HepG2 (cell line): ENCODE results near the gene TRIM8.

ENCODE experiments used
- PHF20 ChIP-seq: sonication (generic); formaldehyde crosslinking; IDR thresholded peaks from 2 replicates; pipeline ENCODE4 v1.5.0; 2020; ENCODE audit warnings: mild to moderate bottlenecking, missing genetic modification reagents
- SMAD3 ChIP-seq: sonication (generic); formaldehyde crosslinking; IDR thresholded peaks from 2 replicates; pipeline ENCODE4 v1.4.0; 2020; ENCODE audit warnings: missing genetic modification reagents
- SMC3 ChIP-seq: IDR thresholded peaks from 2 replicates; pipeline ENCODE4 v1.6.1; 2011; ENCODE audit warnings: low read length, improper control_type of control experiment
- SP2 ChIP-seq: sonication (generic); formaldehyde crosslinking; IDR thresholded peaks from 2 replicates; pipeline ENCODE4 v1.5.1; 2020; ENCODE audit warnings: mild to moderate bottlenecking, missing genetic modification reagents
- TBX2 ChIP-seq: sonication (generic); formaldehyde crosslinking; IDR thresholded peaks from 2 replicates; pipeline ENCODE4 v1.5.0; 2020; ENCODE audit warnings: missing genetic modification reagents, mild to moderate bottlenecking, borderline replicate concordance
- TGIF2 ChIP-seq: IDR thresholded peaks from 2 replicates; pipeline ENCODE4 v1.6.1; 2016; ENCODE audit warnings: control low read depth, missing compliant biosample characterization
- ZSCAN21 ChIP-seq: sonication (generic); formaldehyde crosslinking; IDR thresholded peaks from 2 replicates; pipeline ENCODE4 v1.8.0; 2022; ENCODE audit warnings: mild to moderate bottlenecking, missing genetic modification reagents, moderate library complexity, borderline replicate concordance
- TF ChIP-seq, protein P1 (sequence below): sonication (generic); formaldehyde crosslinking; IDR thresholded peaks from 2 replicates; pipeline ENCODE4 v1.8.1; 2022; ENCODE audit warnings: low read depth, mild to moderate bottlenecking, missing genetic modification reagents
- TF ChIP-seq, protein P2 (sequence below): sonication (generic); formaldehyde crosslinking; IDR thresholded peaks from 2 replicates; pipeline ENCODE4 v1.4.0; 2020; ENCODE audit warnings: missing genetic modification reagents
- TF ChIP-seq, protein P3 (sequence below): conservative IDR thresholded peaks from 2 replicates; pipeline ENCODE4 v1.6.1; 2018; ENCODE audit warnings: missing genetic modification reagents
- TF ChIP-seq, protein P4 (sequence below): sonication (generic); formaldehyde crosslinking; IDR thresholded peaks from 2 replicates; pipeline ENCODE4 v1.4.0; 2020; ENCODE audit warnings: missing genetic modification reagents

DNA sequence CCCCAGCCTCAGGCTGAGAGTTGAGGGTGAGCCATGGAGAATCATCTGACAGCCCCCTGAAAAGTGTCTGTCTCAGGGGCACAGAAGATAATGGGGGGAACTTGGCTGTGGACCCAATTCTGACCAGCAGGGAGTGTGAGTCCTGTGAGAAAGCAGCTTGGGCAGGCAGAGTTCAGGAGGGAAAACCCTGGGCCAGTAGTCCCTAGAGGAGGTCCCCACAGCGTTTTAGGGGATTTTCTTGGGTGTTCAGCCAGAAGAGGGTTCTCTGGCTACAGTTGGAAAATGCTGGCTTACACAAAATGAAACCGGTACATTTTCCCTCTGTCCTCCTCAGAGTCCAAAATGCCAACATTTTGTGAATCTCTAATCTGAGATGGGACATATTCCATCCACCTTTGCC lies 35.8 kb upstream of the TRIM8 start:
- TF ChIP-seq, protein P1, sequence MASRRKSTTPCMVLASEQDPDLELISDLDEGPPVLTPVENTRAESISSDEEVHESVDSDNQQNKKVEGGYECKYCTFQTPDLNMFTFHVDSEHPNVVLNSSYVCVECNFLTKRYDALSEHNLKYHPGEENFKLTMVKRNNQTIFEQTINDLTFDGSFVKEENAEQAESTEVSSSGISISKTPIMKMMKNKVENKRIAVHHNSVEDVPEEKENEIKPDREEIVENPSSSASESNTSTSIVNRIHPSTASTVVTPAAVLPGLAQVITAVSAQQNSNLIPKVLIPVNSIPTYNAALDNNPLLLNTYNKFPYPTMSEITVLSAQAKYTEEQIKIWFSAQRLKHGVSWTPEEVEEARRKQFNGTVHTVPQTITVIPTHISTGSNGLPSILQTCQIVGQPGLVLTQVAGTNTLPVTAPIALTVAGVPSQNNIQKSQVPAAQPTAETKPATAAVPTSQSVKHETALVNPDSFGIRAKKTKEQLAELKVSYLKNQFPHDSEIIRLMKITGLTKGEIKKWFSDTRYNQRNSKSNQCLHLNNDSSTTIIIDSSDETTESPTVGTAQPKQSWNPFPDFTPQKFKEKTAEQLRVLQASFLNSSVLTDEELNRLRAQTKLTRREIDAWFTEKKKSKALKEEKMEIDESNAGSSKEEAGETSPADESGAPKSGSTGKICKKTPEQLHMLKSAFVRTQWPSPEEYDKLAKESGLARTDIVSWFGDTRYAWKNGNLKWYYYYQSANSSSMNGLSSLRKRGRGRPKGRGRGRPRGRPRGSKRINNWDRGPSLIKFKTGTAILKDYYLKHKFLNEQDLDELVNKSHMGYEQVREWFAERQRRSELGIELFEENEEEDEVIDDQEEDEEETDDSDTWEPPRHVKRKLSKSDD: no peak
- TF ChIP-seq, protein P2, sequence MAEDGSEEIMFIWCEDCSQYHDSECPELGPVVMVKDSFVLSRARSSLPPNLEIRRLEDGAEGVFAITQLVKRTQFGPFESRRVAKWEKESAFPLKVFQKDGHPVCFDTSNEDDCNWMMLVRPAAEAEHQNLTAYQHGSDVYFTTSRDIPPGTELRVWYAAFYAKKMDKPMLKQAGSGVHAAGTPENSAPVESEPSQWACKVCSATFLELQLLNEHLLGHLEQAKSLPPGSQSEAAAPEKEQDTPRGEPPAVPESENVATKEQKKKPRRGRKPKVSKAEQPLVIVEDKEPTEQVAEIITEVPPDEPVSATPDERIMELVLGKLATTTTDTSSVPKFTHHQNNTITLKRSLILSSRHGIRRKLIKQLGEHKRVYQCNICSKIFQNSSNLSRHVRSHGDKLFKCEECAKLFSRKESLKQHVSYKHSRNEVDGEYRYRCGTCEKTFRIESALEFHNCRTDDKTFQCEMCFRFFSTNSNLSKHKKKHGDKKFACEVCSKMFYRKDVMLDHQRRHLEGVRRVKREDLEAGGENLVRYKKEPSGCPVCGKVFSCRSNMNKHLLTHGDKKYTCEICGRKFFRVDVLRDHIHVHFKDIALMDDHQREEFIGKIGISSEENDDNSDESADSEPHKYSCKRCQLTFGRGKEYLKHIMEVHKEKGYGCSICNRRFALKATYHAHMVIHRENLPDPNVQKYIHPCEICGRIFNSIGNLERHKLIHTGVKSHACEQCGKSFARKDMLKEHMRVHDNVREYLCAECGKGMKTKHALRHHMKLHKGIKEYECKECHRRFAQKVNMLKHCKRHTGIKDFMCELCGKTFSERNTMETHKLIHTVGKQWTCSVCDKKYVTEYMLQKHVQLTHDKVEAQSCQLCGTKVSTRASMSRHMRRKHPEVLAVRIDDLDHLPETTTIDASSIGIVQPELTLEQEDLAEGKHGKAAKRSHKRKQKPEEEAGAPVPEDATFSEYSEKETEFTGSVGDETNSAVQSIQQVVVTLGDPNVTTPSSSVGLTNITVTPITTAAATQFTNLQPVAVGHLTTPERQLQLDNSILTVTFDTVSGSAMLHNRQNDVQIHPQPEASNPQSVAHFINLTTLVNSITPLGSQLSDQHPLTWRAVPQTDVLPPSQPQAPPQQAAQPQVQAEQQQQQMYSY: no peak
- TF ChIP-seq TGIF2 (CRISPR knock-in tag) (no peak), SMC3 (no peak), ZSCAN21 (CRISPR knock-in tag) (no peak), PHF20 (CRISPR knock-in tag) (no peak), TBX2 (CRISPR knock-in tag) (no peak), SMAD3 (CRISPR knock-in tag) (no peak), SP2 (CRISPR knock-in tag) (no peak)
- TF ChIP-seq, protein P3, sequence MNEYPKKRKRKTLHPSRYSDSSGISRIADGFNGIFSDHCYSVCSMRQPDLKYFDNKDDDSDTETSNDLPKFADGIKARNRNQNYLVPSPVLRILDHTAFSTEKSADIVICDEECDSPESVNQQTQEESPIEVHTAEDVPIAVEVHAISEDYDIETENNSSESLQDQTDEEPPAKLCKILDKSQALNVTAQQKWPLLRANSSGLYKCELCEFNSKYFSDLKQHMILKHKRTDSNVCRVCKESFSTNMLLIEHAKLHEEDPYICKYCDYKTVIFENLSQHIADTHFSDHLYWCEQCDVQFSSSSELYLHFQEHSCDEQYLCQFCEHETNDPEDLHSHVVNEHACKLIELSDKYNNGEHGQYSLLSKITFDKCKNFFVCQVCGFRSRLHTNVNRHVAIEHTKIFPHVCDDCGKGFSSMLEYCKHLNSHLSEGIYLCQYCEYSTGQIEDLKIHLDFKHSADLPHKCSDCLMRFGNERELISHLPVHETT (CRISPR knock-in tag): no peak
- TF ChIP-seq, protein P4, sequence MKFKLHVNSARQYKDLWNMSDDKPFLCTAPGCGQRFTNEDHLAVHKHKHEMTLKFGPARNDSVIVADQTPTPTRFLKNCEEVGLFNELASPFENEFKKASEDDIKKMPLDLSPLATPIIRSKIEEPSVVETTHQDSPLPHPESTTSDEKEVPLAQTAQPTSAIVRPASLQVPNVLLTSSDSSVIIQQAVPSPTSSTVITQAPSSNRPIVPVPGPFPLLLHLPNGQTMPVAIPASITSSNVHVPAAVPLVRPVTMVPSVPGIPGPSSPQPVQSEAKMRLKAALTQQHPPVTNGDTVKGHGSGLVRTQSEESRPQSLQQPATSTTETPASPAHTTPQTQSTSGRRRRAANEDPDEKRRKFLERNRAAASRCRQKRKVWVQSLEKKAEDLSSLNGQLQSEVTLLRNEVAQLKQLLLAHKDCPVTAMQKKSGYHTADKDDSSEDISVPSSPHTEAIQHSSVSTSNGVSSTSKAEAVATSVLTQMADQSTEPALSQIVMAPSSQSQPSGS: no peak
